Vagina (tissue), 2 donors: Measurements from ENCODE around the gene ERC2. TPM values are rescaled to one million over a fixed set of nuclear protein-coding genes. Genes with fewer than 3 reads are reported as not detected.

Experiments used
- DNase-seq, 2 donors: peaks; one replicate each; pipeline ENCODE4 v3.0.0-alpha.2; 2017; ENCODE audit errors: extremely low spot score in 2 of 2
- H3K27ac ChIP-seq: fragments of 200-600 bp; sonication (generic); one replicate; pipeline ENCODE4 v1.5.1; 2019
- H3K27me3 ChIP-seq: fragments of 200-600 bp; sonication (generic); one replicate; pipeline ENCODE4 v1.5.1; 2019
- H3K36me3 ChIP-seq, 2 donors: fragments of 200-600 bp; sonication (generic); one replicate each; pipeline ENCODE4 v1.5.1; 2017 to 2019
- H3K4me1 ChIP-seq: fragments of 200-600 bp; sonication (generic); one replicate; pipeline ENCODE4 v1.5.1; 2019
- H3K4me3 ChIP-seq, 2 donors: fragments of 200-600 bp; sonication (generic); 1 replicate in 1 of 2; 2 replicates in 1 of 2; pipeline ENCODE4 v1.5.1; 2016 to 2019
- H3K9me3 ChIP-seq: fragments of 200-600 bp; sonication (generic); one replicate; pipeline ENCODE4 v1.5.1; 2019
- POLR2A ChIP-seq, 2 donors: fragments of 450-650 bp; IDR thresholded peaks; one replicate each; pipeline ENCODE4 v1.6.1; 2017; ENCODE audit warnings: antibody characterized with exemption in 2 of 2, mild to moderate bottlenecking in 2 of 2, moderate library complexity in 2 of 2
- POLR2AphosphoS5 ChIP-seq, 2 donors: sonication (generic); formaldehyde crosslinking; IDR thresholded peaks; one replicate each; pipeline ENCODE4 v1.9.0; 2017; ENCODE audit warnings: antibody characterized with exemption in 2 of 2, mild to moderate bottlenecking in 2 of 2, low read depth in 1 of 2; ENCODE audit not compliant: insufficient read depth in 1 of 2
- intact Hi-C: fragments of 100-400 bp; cut with DNase I; formaldehyde crosslinking; loops from one replicate; pipeline ENCODE4 v1.15.1; 2023
- total RNA-seq: library from RNA; depleted of rRNA; stranded (reverse); fragments of >200 nt; gene quantifications from one replicate; pipeline ENCODE4 v1.2.3, GENCODE V29; 2016
- TF ChIP-seq, protein P1 (sequence below), 3 experiments: fragments of 450-650 bp in 2 of 3; fragments of 200-600 bp in 1 of 3; sonication (generic) in 1 of 3; IDR thresholded peaks; one replicate each; pipeline ENCODE4 v1.5.1; 2017 to 2019; ENCODE audit warnings: antibody characterized with exemption in 3 of 3, mild to moderate bottlenecking in 2 of 3, moderate library complexity in 2 of 3

ERC2 gene
- total RNA-seq, 1 donor from 2014 or later, result 1.2 TPM

DNA sequence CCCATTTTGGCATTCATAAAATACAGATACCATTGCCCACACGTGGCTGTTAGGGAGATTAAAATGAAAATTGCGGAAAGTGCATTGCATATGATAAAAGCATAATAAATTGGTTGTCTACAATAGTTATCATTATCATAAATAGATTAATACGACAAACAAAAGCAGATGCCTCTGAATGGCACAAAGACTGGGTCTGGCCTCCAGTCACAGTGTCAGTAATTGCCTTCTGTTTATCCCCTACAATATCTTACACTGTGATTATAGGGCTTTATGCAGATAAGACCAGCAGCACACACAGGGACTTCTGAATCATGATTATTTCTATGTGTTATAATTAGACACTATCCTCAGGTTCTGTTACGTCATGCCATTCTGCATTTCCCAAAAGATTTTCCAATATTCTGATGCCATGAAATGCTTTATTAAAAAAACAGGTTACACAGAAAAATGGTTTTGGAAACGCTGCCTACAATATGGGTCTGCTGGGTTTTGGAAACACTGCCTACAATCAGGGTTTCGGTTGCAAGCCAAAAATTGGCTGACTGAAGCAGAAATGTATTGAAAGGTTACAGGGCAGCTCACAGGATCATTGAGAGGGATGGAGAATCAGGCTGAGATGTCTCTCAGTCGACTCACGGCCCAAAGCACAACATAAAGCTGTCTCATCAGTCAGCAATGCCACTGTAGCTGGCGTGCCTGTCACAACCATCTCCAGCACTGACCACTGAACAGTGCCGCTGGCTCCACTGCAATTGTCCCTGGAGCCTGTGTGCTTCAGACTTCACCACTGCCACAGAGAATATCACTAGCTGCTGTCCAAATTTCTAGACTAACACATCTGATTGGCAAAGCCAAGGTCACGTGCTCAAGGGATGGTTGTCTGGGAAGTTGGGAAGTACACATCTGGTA, 248.1 kb downstream of the ERC2 start:
- Histone ChIP-seq H3K27ac (no peak overlapping the region), H3K27me3 (no peaks in the 10 kb centered on the region), H3K9me3 (no peaks in the 10 kb centered on the region), H3K4me1 (no peaks in the 10 kb centered on the region), H3K4me3 (no peak overlapping the region), H3K36me3 (no peaks in the 10 kb centered on the region)
- no peak for DNase-seq
- TF ChIP-seq POLR2AphosphoS5 (IDR thresholded peaks at IDR 0.05; ENCODE audit: insufficient read depth in 1 of 2, low read depth in 1 of 2) (no peak), POLR2A (IDR thresholded peaks at IDR 0.05) (no peak)
- TF ChIP-seq, protein P1, sequence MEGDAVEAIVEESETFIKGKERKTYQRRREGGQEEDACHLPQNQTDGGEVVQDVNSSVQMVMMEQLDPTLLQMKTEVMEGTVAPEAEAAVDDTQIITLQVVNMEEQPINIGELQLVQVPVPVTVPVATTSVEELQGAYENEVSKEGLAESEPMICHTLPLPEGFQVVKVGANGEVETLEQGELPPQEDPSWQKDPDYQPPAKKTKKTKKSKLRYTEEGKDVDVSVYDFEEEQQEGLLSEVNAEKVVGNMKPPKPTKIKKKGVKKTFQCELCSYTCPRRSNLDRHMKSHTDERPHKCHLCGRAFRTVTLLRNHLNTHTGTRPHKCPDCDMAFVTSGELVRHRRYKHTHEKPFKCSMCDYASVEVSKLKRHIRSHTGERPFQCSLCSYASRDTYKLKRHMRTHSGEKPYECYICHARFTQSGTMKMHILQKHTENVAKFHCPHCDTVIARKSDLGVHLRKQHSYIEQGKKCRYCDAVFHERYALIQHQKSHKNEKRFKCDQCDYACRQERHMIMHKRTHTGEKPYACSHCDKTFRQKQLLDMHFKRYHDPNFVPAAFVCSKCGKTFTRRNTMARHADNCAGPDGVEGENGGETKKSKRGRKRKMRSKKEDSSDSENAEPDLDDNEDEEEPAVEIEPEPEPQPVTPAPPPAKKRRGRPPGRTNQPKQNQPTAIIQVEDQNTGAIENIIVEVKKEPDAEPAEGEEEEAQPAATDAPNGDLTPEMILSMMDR (IDR thresholded peaks at IDR 0.05), result no peak
- intact Hi-C loops, result no loop called here

DNA sequence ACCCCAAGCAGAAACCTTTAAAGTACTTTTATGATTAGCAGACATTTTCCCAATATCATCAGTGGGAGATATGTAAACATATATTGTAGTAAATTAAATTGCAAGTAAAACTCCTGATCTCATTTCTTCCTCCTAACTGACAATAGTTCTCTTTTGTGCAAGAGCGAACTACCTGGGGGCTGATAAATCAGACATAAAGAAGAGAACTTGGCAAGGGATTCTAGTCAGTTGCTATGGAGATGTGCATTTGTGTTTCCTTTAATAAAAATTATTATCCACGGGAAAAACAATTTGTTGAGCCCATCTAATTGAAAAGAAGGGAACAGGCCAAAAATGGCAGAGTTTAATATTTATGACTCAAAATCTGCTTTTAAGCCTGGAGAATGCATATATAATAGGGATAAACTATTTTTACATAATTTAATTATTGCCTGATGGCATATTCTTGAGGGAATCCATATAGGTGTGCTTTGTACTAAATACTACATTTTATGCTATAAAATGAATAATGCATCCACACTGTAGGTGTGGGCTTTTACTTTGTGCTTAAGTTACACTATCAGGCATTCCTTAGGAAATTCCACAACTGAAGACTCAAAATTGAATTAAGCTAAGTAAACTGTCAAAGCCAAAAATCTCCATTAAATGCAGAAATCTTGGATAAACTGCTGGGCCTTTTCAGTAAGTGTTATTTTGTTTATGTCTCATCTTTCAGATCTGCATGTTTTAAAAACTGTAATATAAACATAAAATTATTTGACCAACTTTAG, 258.1 kb downstream of the ERC2 start:
- no peak for TF ChIP-seq POLR2A (IDR thresholded peaks at IDR 0.05)
- TF ChIP-seq POLR2AphosphoS5 (IDR thresholded peaks at IDR 0.05; ENCODE audit: insufficient read depth in 1 of 2, low read depth in 1 of 2), result no peak
- TF ChIP-seq, protein P1 (IDR thresholded peaks at IDR 0.05), result no peak

DNA sequence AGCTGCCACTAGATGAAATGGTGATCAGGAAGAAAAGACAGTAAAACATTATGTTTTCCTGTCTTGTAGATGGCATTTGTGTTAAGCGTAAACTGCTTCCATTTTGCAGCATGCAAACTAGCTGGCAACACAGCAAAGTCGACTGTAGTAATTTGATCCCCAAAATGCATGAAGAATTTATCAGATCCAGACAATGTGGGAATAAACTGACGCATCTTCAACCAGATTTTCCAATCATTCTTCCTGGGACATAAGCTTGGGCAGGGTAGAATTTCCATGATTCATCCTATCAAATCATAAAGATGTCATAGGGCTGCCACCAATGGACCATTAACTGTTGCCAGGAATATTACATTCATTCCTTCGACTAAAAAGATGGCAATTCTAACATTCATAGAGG, 260.3 kb downstream of the ERC2 start:
- H3K9me3 ChIP-seq, result no peaks in the 10 kb centered on the region
- no peaks in the 10 kb centered on the region for H3K27me3 ChIP-seq
- no peak for DNase-seq
- no peaks in the 10 kb centered on the region for H3K4me1 ChIP-seq
- no peak overlapping the region for H3K4me3 ChIP-seq
- no peak overlapping the region for H3K27ac ChIP-seq
- TF ChIP-seq, protein P1 (IDR thresholded peaks at IDR 0.05), result no peak
- no peak for TF ChIP-seq POLR2AphosphoS5 (IDR thresholded peaks at IDR 0.05; ENCODE audit: insufficient read depth in 1 of 2, low read depth in 1 of 2)
- no peak for TF ChIP-seq POLR2A (IDR thresholded peaks at IDR 0.05)
- intact Hi-C loops, result no loop called here
- no peaks in the 10 kb centered on the region for H3K36me3 ChIP-seq

More for the DNA sequence above, 258.1 kb downstream of the ERC2 start:
- Histone ChIP-seq H3K36me3 (no peaks in the 10 kb centered on the region), H3K27ac (no peak overlapping the region), H3K9me3 (no peaks in the 10 kb centered on the region), H3K27me3 (no peaks in the 10 kb centered on the region), H3K4me1 (no peaks in the 10 kb centered on the region), H3K4me3 (no peak overlapping the region)
- intact Hi-C loops, result no loop called here
- DNase-seq, result no peak

DNA sequence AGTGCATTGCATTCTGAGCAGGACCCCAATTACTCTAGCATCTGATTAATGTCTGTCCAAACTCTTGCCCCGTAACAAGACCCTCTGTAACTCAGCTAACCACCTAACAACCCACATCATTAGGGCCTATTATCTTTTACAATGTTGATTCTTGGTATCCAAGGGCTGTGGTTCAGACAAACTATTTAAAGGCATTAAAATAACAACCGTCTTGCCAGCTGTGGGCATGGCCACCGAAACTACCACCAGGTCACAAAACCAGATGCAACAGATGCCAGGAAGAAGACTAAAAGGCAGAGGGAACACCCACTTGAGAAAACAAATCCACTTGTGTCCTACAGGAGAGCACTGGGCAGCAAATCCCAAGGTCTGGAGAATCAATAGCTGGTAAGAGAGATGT, 262.9 kb downstream of the ERC2 start:
- no peak for DNase-seq
- Histone ChIP-seq H3K27ac (no peak overlapping the region), H3K27me3 (no peaks in the 10 kb centered on the region), H3K4me3 (no peak overlapping the region), H3K9me3 (no peaks in the 10 kb centered on the region), H3K36me3 (no peaks in the 10 kb centered on the region), H3K4me1 (no peaks in the 10 kb centered on the region)
- intact Hi-C loops, result no loop called here
- TF ChIP-seq, protein P1 (IDR thresholded peaks at IDR 0.05), result no peak

DNA sequence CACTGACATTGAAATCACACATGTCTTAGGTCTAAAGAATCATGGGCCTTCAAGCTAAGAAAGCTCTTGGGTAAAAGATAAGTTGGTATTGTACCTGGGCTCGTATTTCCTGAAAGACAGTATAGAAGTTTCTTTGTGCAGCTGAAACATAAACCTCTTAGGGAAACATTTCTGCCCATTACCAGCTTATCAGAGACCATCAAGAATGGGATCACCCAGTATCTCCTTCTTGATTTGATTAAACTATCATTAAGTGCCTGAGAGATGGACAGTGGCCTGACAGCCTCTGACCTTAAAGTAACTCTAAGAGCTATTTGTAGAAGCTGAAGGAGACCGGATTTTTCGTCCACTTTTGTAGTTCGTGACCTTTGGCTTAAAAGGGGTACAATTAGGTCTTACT, 265.3 kb downstream of the ERC2 start:
- H3K4me3 ChIP-seq, result no peak overlapping the region
- no peaks in the 10 kb centered on the region for H3K36me3 ChIP-seq
- no peaks in the 10 kb centered on the region for H3K9me3 ChIP-seq
- H3K27me3 ChIP-seq, result no peaks in the 10 kb centered on the region
- H3K27ac ChIP-seq, result no peak overlapping the region
- no peaks in the 10 kb centered on the region for H3K4me1 ChIP-seq
- intact Hi-C loops, result no loop called here
- no peak for DNase-seq
- no peak for TF ChIP-seq POLR2AphosphoS5 (IDR thresholded peaks at IDR 0.05; ENCODE audit: insufficient read depth in 1 of 2, low read depth in 1 of 2)
- no peak for TF ChIP-seq POLR2A (IDR thresholded peaks at IDR 0.05)
- TF ChIP-seq, protein P1 (IDR thresholded peaks at IDR 0.05), result no peak
